Measurements from ENCODE around the gene ATP13A1. TPM values are rescaled to one million over a fixed set of nuclear protein-coding genes. Genes with fewer than 3 reads are reported as not detected.

Gene ATP13A1
- 4.0 and 5.4 TPM in 2 replicates for polyA plus RNA-seq

DNA sequence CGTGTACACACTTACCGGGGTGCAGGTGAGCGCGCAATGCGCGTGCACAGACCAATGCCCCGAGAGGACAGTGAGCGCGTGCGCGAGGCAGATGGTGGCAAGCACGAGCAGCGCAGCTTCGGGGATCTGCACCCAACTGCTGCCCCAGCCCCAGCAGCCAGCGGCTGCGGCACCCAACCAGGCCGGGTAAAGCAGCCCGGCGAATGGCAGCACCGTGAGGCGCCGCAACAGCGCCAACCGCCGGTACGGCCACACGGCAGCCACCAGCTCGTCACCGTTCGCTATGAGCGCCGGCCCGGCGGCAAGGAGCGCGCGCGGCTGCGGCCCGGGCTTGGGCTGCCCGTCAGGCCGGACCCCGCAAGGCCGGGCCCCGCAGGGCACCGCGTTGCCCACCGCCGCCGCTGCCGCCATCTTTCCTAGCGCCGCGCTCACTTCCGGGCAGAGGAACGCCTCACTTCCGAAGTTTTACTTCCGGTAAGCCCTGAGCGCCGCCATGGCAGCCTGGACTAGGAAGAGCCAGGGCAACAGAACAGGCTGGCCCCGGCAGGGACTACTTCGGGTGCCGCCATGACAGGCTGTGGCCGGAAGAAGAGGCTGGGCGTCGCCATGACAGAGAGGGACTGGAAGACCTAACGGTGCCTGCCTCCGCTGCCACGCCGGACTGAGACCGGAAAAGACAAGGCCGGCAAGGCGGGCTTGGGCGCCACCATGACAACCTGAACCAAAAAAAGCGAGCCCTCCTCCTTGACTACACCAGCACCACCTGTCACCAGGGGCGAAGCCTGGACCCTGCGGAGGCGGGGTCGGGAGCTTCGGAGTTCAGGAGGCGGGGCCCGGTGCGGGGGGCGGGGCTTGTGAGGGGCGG, at the start of gene ATP13A1:
Gene ATP13A1, minus strand, starts transcription at position 421 of the 865 bp plus-strand sequence. Its CDS starts 10 bp downstream, at position 411.

DNA sequence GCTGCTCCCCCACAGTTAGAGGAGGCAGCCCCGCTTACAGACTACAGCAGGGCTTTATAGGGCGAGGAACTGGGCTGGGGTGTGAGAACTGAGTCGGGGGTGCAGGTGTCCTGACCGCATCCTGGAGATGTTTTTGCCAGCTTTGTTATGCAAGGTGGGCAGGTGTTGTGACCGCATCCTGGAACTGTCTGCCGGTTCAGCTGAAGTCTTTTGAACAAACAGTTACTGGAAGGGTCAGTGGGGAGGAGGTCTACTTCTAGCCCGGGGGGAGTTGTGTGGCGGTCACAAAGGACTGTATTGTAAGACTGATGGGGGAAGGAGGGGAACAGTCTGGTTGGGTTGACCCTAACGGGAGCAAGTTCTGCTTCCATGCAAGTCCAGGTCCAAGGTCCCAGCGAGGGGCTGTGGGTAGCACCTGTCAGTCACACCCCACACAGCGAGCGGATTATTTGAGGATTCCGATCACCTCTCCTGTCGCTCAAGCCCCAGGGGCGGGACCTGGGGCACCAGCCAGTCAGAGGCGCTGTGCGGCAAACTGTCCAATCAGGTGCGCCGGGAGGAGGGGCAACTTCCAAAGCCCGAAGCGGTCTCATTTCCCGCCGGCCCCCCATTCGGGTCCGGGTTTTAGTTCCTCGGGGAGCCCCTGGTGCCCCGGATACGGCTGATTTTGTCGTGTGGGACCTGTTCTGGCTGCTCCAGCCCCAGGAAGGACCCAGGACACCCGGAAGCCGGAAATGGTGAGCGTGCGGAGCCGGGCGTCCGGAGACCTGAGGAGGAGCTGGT, 4.9 kb upstream of the ATP13A1 start, which contains the start of gene ZNF101:
Gene ZNF101, plus strand, starts transcription at position 610 of the 783 bp plus-strand sequence. Its CDS starts 125 bp downstream, at position 735.

DNA sequence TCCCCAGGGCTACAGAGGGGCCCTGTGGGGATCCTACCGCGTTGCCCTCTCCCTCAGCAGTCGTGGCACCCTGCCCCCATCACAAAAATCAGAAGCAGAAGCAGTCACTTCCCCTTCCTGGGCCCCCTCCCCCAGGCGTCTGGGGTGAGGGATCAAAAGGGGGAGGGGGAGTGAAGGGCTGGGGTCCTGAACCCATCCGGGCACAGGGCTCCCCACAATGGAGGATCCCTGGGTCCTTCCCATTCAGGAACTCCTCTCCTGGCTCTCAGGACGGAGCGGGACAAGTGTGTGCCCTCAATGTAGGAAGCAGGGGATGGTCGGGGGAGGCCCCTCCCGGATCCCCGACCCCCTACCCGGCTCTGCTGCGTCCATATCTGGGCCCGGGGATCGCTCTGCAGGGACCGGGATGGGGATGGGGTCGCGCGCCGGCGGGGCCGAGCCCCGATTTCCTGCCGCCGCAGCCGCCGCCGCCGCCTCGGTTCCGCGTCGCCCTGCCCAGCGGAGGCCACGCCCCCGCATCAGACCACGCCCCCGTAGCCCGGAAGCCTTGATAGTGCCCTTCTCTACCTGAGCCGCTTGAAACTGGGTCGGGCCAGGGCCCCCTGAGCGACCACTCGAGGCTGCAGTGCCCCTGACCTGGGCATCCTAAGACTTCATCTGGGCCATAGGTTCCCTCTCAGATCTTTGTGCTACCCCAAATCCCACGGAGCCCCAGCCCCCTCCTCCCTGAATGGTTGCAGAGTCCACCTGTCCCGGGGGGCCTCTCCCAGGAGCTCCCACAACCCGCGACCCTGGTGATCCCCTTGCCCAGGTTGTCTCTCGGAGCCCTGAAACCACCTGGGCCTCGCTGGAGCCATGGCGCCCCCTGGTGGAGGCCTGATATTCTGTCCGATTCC, 20.1 kb downstream of the ATP13A1 start, which contains the start of gene GMIP:
Gene GMIP, minus strand, starts transcription at position 500 of the 896 bp plus-strand sequence. Its CDS starts 128 bp downstream, at position 372.

DNA sequence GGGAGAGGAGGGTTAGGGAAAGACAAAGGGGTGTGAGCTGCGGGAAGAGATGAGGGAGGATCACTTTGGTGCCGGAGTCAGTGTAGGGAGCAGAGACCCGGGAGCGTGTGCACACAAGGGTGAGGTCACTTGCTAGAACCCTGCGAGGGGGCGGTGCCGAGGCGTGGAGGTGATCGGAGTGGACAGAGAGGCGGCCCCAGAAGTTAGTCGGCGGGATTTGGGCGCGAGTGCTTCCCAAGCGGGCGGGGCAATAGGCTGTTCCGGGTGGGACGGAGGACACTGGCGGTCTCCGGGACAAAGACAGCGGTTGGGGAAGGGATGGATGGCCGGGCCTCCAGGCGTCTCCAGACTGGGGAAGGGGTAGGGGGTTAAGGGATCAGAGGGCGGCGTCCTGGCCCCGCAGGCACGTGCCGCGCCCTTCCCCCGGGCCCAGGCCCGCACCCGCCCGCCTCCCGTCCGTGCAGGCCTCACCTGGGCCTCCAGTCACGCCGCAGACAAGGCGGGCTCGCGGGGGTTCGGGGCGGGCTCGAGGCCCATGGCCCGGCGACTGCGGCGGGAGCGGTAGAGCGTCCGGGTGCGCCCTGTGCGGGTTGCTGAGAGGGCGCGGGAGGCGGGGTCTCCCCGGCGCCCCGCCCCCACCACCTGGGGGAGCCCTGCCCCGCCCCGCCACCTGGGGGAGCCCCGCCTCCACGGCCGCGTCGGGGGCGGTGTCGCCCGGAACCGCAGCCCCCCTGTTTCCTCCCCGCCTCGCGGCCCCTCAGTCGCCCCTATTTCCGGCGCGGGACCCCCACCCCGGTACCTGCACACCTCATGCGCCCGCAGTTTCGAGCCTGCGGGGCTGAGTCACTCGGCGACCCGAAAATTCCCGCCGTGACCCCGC, 35.6 kb downstream of the ATP13A1 start, which contains the start of gene LPAR2:
Gene LPAR2, minus strand, starts transcription at position 600 of the 880 bp plus-strand sequence. CDS start 945 bp downstream, outside the sequence.

DNA sequence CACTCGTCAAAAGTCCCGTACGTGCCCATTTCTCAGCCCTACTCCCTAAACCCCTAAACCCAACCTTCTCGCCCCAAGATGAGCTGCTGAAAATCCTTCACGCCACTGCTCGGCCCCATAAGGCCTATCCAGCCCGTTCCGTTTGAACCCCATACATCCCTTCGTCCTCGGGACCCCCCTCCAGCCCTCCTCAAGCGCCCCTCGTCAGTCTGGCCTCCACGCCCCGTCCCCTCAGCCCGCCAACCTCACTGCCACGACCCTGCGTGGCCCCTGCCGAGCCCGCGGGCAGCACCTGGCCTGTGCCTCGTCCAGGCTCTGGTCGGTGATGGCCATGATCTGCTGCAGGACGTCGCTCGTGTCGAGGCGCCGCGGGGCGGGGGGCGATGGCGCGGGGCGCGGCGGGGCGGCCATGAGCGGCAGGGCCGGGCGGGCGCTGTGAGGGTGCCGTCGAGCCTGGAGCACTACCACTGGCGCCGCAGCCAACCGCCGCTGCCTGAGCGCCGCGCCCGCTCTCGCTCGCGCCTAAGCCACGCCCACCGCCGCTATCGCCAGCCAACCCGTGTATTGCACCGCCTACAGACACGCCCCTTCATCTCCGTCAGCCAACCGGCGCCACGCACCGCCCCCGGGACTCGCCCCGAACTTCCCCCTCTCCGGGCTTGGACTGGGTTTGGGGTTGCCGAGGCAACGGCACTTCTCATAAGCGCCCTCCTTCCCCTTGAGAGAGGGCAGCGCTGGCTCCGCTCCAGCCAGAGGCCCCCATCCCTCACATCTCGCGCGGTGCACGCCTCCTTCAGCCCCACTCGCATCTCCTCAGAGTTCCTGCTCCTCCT, 45.0 kb downstream of the ATP13A1 start, which contains the start of gene PBX4:
Gene PBX4, minus strand, starts transcription at position 469 of the 833 bp plus-strand sequence. Its CDS starts 58 bp downstream, at position 411.

Other genes starting within 250 kb of the ATP13A1 start
- gene TSSK6, start 148.1 kb downstream of the ATP13A1 start, polyA plus RNA-seq: not detected in 2 replicates
- 897 and 952 TPM in 2 replicates for gene NDUFA13, start 147.5 kb downstream of the ATP13A1 start, polyA plus RNA-seq
- gene YJEFN3, start 134.8 kb downstream of the ATP13A1 start, polyA plus RNA-seq: 5.5 and 14.2 TPM in 2 replicates
- gene CILP2, start 125.4 kb downstream of the ATP13A1 start, polyA plus RNA-seq: not detected in 2 replicates
- not detected in 2 replicates for gene PBX4, start 45.0 kb downstream of the ATP13A1 start, polyA plus RNA-seq
- gene LPAR2, start 35.5 kb downstream of the ATP13A1 start, polyA plus RNA-seq: 0.40 TPM in 1 of 2 replicates, not detected in the other
- 0.09 and 0.11 TPM in 2 replicates for gene GMIP, start 20.0 kb downstream of the ATP13A1 start, polyA plus RNA-seq
- gene ZNF101, start 5.2 kb upstream of the ATP13A1 start, polyA plus RNA-seq: 3.6 and 9.1 TPM in 2 replicates
- gene ZNF14, start 69.4 kb upstream of the ATP13A1 start, polyA plus RNA-seq: 3.0 and 7.6 TPM in 2 replicates
- 28.5 and 42.8 TPM in 2 replicates for gene ZNF506, start 158.1 kb upstream of the ATP13A1 start, polyA plus RNA-seq
- 14.0 and 32.8 TPM in 2 replicates for gene ZNF253, start 202.2 kb upstream of the ATP13A1 start, polyA plus RNA-seq
- gene ZNF93, start 237.3 kb upstream of the ATP13A1 start, polyA plus RNA-seq: 2.1 and 8.5 TPM in 2 replicates